Smooth muscle cell (in vitro differentiated cells): Measurements from ENCODE around the gene GAB4. TPM values are rescaled to one million over a fixed set of nuclear protein-coding genes. Genes with fewer than 3 reads are reported as not detected.

ENCODE experiments used
- DNase-seq: peaks from one replicate; lab custom pipeline; 2025; ENCODE audit not compliant: unreplicated experiment; lab: John Stamatoyannopoulos, UW
- H2AFZ ChIP-seq: fragments of 200-600 bp; sonication (generic); 2 replicates; pipeline ENCODE4 v1.6.0; 2016; ENCODE audit warnings: antibody characterized with exemption, low read depth, mild to moderate bottlenecking
- H3F3A ChIP-seq: fragments of 200-600 bp; sonication (generic); 2 replicates; pipeline ENCODE4 v1.6.0; 2017; ENCODE audit warnings: antibody characterized with exemption, low read depth
- H3K27ac ChIP-seq: fragments of 200-600 bp; sonication (generic); 2 replicates; pipeline ENCODE4 v1.5.1; 2016; ENCODE audit warnings: low read depth, mild to moderate bottlenecking
- H3K27me3 ChIP-seq: fragments of 200-600 bp; sonication (generic); 2 replicates; pipeline ENCODE4 v1.6.1; 2016; ENCODE audit warnings: low read depth, mild to moderate bottlenecking
- H3K36me3 ChIP-seq: fragments of 200-600 bp; sonication (generic); 2 replicates; pipeline ENCODE4 v1.5.1; 2016; ENCODE audit warnings: low read depth
- H3K4me1 ChIP-seq: fragments of 200-600 bp; sonication (generic); 2 replicates; pipeline ENCODE4 v1.5.1; 2016; ENCODE audit warnings: low read depth
- H3K4me2 ChIP-seq: fragments of 200-600 bp; sonication (generic); 2 replicates; pipeline ENCODE4 v1.6.0; 2016; ENCODE audit warnings: mild to moderate bottlenecking
- H3K4me3 ChIP-seq: fragments of 200-600 bp; sonication (generic); 2 replicates; pipeline ENCODE4 v1.5.1; 2016; ENCODE audit warnings: mild to moderate bottlenecking
- H3K79me2 ChIP-seq: fragments of 200-600 bp; sonication (generic); 2 replicates; pipeline ENCODE4 v1.6.0; 2016; ENCODE audit warnings: low read depth, mild to moderate bottlenecking
- H3K9ac ChIP-seq: fragments of 200-600 bp; sonication (generic); 2 replicates; pipeline ENCODE4 v1.6.0; 2016; ENCODE audit warnings: low read depth
- H3K9me3 ChIP-seq: fragments of 200-600 bp; sonication (generic); replicated peaks from 2 replicates; pipeline ENCODE4 v1.5.1; 2016; ENCODE audit warnings: low read depth
- H4K20me1 ChIP-seq: fragments of 200-600 bp; sonication (generic); 2 replicates; pipeline ENCODE4 v1.6.0; 2016; ENCODE audit warnings: low read depth
- WGBS: methylation state at CpG from one replicate; pipeline ENCODE4 v1.1.7; 2016; ENCODE audit warnings: low lambda C conversion rate; 5-methylcytosine and 5-hydroxymethylcytosine counted together
- polyA plus RNA-seq: library from polyadenylated mRNA; unstranded; fragments of >200 nt; fragmentation: Nextera tagmentation; extraction: Ambion mirVana; gene quantifications from 2 replicates; pipeline ENCODE4 v1.2.1, GENCODE V29; 2016
- total RNA-seq: library from RNA; depleted of rRNA; stranded (reverse); fragments of >200 nt; gene quantifications from 2 replicates; pipeline ENCODE4 v1.2.3, GENCODE V29; 2014
- TF ChIP-seq, protein P1 (sequence below): fragments of 200-600 bp; sonication (generic); IDR thresholded peaks from 2 replicates; pipeline ENCODE4 v1.5.1; 2017; ENCODE audit warnings: borderline replicate concordance, mild to moderate bottlenecking, antibody characterized with exemption; ENCODE audit not compliant: insufficient read depth, poor library complexity, severe bottlenecking

Gene GAB4
- total and polyA plus RNA-seq, 2 experiments from 2014 or later, result not detected

DNA sequence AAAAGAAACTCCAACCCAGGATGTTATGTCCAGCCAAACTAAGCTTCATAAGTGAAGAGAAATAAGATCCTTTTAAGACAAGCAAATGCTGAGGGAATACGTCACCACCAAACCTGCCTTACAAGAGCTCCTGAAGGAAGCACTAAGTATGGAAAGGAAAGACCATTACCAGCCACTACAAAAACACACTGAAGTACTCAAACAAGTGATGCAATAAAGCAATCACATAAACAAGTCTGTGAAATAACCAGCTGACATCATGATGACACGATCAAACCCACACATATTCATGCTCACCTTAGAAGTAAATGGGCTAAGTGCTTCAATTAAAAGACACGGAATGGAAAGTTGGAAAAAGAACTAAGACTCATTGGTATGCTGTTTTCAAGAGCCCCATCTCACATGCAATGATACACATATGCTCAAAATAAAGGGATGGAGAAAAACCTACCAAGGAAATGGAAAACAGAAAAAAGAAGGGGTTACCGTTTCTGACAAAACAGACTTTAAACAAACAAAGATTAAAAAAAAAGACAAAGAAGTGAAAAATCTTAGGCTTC is 82.5 kb downstream of the GAB4 start:
- Histone ChIP-seq H3F3A (no peaks in the 10 kb centered on the region), H4K20me1 (no peaks in the 10 kb centered on the region), H3K27ac (no peak overlapping the region), H3K4me3 (no peak overlapping the region), H3K36me3 (no peaks in the 10 kb centered on the region), H3K9me3 (no peaks in the 10 kb centered on the region), H3K9ac (no peak overlapping the region), H3K79me2 (no peaks in the 10 kb centered on the region), H3K27me3 (no peaks in the 10 kb centered on the region), H2AFZ (no peak overlapping the region), H3K4me2 (no peak overlapping the region), H3K4me1 (no peaks in the 10 kb centered on the region)
- no peak for DNase-seq
- 85% methylated on average over 4 of the region's 4 CpGs for WGBS
- TF ChIP-seq, protein P1, sequence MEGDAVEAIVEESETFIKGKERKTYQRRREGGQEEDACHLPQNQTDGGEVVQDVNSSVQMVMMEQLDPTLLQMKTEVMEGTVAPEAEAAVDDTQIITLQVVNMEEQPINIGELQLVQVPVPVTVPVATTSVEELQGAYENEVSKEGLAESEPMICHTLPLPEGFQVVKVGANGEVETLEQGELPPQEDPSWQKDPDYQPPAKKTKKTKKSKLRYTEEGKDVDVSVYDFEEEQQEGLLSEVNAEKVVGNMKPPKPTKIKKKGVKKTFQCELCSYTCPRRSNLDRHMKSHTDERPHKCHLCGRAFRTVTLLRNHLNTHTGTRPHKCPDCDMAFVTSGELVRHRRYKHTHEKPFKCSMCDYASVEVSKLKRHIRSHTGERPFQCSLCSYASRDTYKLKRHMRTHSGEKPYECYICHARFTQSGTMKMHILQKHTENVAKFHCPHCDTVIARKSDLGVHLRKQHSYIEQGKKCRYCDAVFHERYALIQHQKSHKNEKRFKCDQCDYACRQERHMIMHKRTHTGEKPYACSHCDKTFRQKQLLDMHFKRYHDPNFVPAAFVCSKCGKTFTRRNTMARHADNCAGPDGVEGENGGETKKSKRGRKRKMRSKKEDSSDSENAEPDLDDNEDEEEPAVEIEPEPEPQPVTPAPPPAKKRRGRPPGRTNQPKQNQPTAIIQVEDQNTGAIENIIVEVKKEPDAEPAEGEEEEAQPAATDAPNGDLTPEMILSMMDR, result no peak

GRCh38 chr22:16922706-16923105 is 85.3 kb downstream of the GAB4 start:
- TF ChIP-seq, protein P1, result no peak
- Histone ChIP-seq H3K79me2 (no peaks in the 10 kb centered on the region), H3K36me3 (no peaks in the 10 kb centered on the region), H3K4me2 (no peak overlapping the region), H4K20me1 (no peaks in the 10 kb centered on the region), H2AFZ (no peak overlapping the region), H3K9ac (no peak overlapping the region), H3K27ac (no peak overlapping the region), H3K4me1 (no peaks in the 10 kb centered on the region), H3K27me3 (no peaks in the 10 kb centered on the region), H3F3A (no peaks in the 10 kb centered on the region), H3K4me3 (no peak overlapping the region), H3K9me3 (no peaks in the 10 kb centered on the region)
- 0% methylated on average over 1 of the region's 1 CpG for WGBS
- DNase-seq, result no peak

- no peaks in the 10 kb centered on the region for H3K9me3 ChIP-seq
- no peak overlapping the region for H2AFZ ChIP-seq
- H3K36me3 ChIP-seq, result no peaks in the 10 kb centered on the region
- DNase-seq, result no peak
- H3K27me3 ChIP-seq, result no peaks in the 10 kb centered on the region
- TF ChIP-seq, protein P1, result no peak
- H3K27ac ChIP-seq, result no peak overlapping the region
- H3K4me3 ChIP-seq, result no peak overlapping the region
- H3K4me2 ChIP-seq, result no peak overlapping the region
- no peak overlapping the region for H3K9ac ChIP-seq
- H4K20me1 ChIP-seq, result no peaks in the 10 kb centered on the region
- H3K4me1 ChIP-seq, result no peaks in the 10 kb centered on the region
- WGBS, result 68% methylated on average over 2 of the region's 2 CpGs
- no peaks in the 10 kb centered on the region for H3K79me2 ChIP-seq
- no peaks in the 10 kb centered on the region for H3F3A ChIP-seq
These were observed 85.9 kb downstream of the GAB4 start for GRCh38 chr22:16922076-16922475.

DNA sequence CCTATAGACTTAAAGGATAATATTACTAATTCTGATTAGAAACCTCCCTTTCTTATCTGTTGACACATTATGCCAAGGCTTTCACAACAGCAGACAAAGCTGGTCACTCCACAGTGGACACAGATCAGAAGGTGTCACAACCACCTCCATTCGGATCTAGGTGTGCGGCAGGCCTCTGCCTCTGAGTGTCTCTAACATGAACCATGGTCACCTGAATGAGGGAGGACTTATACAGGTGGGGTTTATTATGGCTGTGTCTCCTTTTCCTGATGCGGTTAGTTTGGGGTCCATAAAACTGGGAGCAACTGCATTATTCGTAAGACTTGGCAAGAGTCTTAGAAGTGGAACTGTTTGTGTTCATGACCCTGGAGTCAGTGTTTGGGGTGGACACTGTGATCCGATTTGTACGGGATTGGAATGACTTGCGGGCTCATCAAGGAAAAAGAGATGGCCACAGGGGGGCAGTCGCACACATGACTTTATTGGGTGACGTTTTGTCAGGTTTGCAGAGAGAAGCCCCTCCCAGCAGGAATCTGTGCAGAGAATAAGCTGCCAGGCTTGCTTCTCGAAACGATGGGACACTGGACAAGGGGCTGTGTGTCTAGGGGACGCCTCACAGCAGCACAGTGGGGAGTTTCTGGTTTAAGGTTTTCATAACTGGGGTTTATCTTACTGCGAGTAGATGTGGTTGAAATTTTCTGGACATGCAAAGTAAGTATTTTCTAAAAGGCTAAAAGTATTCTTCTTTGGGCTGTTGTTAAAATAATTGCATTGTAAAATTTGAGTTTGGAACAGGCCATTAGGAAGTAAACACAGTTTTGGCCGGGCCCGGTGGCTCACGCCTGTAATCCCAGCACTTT is 90.6 kb downstream of the GAB4 start:
- H2AFZ ChIP-seq, result no peak overlapping the region
- H3K4me2 ChIP-seq, result no peak overlapping the region
- H3K4me1 ChIP-seq, result no peaks in the 10 kb centered on the region
- no peaks in the 10 kb centered on the region for H3K36me3 ChIP-seq
- whole genome bisulfite sequencing, result 34% methylated on average over 16 of the region's 16 CpGs
- H3K4me3 ChIP-seq, result no peak overlapping the region
- no peaks in the 10 kb centered on the region for H4K20me1 ChIP-seq
- no peaks in the 10 kb centered on the region for H3K79me2 ChIP-seq
- no peaks in the 10 kb centered on the region for H3K27me3 ChIP-seq
- TF ChIP-seq, protein P1, result peak; percentile 53
- no peak for DNase-seq
- H3K9ac ChIP-seq, result no peak overlapping the region
- no peaks in the 10 kb centered on the region for H3F3A ChIP-seq
- H3K9me3 ChIP-seq, result no peaks in the 10 kb centered on the region
- H3K27ac ChIP-seq, result no peak overlapping the region
